Measurements from ENCODE around the gene SH2D2A.

GRCh38 chr1:156801409-156802121 is 15.1 kb downstream of the SH2D2A start:
- TF ChIP-seq E2F1 (CRISPR knock-in tag; IDR thresholded peaks at IDR 0.05) (no peak), CTCF (IDR thresholded peaks at IDR 0.05) (no peak), MAX (CRISPR knock-in tag; IDR thresholded peaks at IDR 0.05) (no peak), ETV6 (CRISPR knock-in tag; IDR thresholded peaks at IDR 0.05) (no peak), STAT6 (CRISPR knock-in tag; conservative IDR thresholded peaks at IDR 0.05; ENCODE audit: low read depth) (no peak), ZNF232 (CRISPR knock-in tag; IDR thresholded peaks at IDR 0.05) (no peak)
- TF ChIP-seq, protein P1, sequence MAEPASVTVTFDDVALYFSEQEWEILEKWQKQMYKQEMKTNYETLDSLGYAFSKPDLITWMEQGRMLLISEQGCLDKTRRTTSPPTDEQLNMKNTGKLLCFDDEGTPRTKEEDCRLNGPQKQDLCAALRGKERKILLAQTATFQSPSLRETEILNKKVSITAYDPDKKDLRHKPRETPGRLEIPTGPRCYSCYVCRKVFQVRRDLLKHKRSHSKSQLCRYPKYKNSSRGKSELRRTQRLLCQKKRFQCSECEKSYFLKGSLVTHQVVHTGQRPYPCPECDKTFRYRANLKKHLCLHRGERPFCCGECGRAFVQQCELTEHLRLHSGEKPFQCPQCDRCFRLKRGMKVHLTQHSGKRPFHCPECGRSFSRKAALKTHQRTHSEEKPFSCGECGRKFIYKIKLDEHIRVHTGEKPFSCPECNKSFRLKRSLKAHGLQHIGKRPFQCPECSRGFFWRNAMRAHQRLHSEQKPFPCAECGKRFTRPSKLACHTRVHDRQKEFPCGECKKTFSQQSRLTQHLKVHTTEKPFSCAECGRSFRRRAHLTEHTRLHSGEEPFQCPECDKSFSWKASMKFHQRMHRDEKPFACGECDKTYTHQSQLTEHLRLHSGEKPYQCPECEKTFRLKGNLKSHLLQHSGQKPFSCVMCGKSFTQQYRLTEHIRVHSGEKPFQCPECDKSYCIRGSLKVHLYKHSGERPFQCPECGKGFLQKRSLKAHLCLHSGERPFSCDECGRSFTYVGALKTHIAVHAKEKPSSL (CRISPR knock-in tag; conservative IDR thresholded peaks at IDR 0.05) = no peak
- TF ChIP-seq, protein P2, sequence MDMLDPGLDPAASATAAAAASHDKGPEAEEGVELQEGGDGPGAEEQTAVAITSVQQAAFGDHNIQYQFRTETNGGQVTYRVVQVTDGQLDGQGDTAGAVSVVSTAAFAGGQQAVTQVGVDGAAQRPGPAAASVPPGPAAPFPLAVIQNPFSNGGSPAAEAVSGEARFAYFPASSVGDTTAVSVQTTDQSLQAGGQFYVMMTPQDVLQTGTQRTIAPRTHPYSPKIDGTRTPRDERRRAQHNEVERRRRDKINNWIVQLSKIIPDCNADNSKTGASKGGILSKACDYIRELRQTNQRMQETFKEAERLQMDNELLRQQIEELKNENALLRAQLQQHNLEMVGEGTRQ (CRISPR knock-in tag; IDR thresholded peaks at IDR 0.05) = no peak

Data from WTC11 (cell line).